Right lung (tissue), 5 donors: Measurements from ENCODE around the gene TM9SF3. TPM values are rescaled to one million over a fixed set of nuclear protein-coding genes. Genes with fewer than 3 reads are reported as not detected.

Experiments used
- DNase-seq, 2 donors: peaks; one replicate each; pipeline ENCODE4 v3.0.0-alpha.2; 2013
- polyA plus RNA-seq, 5 donors: library from polyadenylated mRNA; unstranded; fragments of 120-200 nt; gene quantifications; one replicate each; pipeline versions ENCODE4 v1.2.1 to v1.2.3, GENCODE V29; 2013; ENCODE audit warnings: inconsistent platforms in 1 of 5, low replicate concordance in 1 of 5; ENCODE audit not compliant: insufficient read length in 5 of 5, insufficient read depth in 1 of 5

Gene TM9SF3
- polyA plus RNA-seq, 5 donors, result 112 to 172 (median 156) TPM

DNA sequence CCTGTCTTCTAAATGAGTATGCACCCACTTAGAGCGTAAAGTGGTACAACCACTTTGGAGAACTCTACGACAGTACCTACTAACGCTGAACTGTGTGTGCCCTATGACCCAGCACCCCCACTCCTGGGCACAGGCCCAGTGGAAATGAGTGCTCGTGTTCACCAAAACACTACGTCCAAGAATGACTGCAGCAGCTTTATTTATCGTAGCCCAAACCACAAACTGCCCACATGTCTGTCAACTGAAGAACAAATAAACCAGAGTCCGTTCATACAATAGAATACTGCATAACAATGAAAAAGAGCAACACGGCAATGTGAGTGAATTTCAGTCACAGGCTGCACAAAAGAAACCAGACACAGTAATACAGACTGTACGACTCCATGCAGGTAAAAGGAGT is 108.5 kb downstream of the TM9SF3 start:
- DNase-seq, result no peak

- DNase-seq, result no peak
Observed at GRCh38 chr10:96473866-96474265, 112.9 kb downstream of the TM9SF3 start.

DNA sequence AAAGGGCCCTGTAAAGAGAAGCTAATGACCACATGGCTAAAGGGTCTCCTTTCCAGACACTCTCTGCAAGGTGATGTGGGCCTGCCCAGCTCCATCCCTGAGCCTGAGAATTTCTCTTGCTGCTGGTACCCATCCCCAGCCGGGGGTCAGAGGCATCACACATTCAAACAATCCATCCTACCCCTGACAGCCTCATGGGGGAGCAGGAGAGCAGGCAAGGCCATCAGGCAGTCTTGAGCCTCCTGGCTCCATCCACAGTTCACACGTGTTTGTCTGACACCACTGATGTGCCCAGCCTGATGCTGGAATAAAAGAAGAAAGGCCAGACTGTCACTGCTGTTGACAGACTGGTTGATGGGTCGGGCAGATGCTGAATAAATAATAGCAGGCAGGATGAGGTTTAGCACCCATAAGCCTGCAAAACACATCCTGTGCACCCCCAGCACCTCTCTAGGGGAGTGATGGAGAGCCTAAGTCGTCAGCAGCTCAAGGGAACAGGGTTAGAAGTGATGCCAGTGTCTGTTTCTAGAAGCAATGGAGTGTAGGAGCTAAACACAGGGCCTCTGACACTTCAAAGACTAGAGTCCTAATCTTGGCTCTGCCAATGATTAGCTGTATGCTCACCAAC is 116.6 kb downstream of the TM9SF3 start:
- DNase-seq, result no peak

GRCh38 chr10:96468845-96469244 is 118.0 kb downstream of the TM9SF3 start:
- DNase-seq, result no peak

Other genes with a start within 250 kb of the TM9SF3 start
- not detected for gene OPALIN, start 228.0 kb downstream of the TM9SF3 start, polyA plus RNA-seq
- under 1 TPM; 0.21 to 0.50 (median 0.31) TPM for gene TLL2, start 73.1 kb downstream of the TM9SF3 start, polyA plus RNA-seq
- gene PIK3AP1, start 133.5 kb upstream of the TM9SF3 start, polyA plus RNA-seq, result 1 to 10 TPM; 2.8 to 3.9 (median 3.6) TPM
- gene LCOR, start 245.3 kb upstream of the TM9SF3 start, polyA plus RNA-seq, result 10 to 100 TPM; 13.6 to 23.0 (median 22.6) TPM